ENCODE results near the gene RAD21L1.
"Not testable (repeated sequence)": the region's sequence is repeated elsewhere in the genome, so short reads cannot be mapped to it uniquely, and the experiment has no call there.

The RAD21L1 gene

DNA sequence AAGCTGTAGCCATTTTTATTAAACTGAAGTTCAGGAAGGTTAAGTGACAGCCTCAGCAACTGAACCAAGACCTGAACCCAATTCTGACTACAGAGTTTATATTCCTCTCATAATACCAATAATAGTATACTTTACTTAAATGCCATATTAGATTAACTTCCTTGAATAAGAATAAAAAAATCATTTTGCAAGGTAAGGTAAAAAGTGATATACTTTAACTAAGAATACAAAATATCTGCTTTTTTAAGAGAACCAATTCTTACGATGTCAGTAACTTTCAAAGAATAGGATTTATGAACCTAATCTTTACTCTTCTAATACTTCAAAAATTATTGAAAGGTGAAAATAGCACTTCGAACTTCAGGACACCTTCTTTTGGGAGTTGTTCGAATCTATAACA is 3.7 kb downstream of the RAD21L1 start:
- DNase-seq (ENCODE audit: low spot score): no peak

DNA sequence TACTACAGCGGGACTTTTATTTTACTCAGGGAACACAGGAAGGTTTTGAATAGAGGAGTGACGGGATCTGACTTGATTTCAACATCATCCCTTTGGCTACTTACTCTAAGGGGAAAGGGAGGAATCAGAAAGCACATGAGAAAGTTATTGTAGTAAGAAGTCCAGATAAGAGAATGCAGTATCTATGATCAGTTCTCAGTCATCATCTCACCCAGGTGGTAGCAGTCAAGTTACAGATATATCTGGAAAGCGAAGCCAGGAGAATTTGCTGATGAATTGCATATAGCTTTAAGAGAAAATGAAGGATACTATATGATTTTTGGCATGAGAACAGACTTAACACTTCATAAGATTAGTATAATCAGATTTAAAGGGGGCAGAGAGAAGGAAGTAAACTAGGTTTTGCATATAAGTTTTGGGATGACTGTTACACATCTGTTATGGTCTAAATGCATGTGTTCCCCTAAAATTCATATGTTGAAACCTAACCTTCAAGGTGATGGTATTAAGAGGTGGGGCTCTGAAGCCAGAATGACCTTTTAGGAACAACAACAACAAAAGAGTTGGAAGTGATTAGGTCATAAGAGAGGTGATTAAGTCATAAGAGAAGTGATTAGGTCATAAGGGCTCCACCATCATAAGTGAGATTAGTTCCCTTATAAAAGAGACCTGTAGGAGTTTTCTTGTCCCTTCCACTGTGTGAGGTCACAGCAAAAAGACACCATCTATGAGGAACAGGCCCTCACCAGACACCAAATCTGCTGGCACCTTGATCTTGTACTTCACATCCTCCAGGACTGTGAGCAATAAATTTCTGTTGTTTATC is 6.7 kb downstream of the RAD21L1 start:
- DNase-seq (ENCODE audit: low spot score): no peak

DNA sequence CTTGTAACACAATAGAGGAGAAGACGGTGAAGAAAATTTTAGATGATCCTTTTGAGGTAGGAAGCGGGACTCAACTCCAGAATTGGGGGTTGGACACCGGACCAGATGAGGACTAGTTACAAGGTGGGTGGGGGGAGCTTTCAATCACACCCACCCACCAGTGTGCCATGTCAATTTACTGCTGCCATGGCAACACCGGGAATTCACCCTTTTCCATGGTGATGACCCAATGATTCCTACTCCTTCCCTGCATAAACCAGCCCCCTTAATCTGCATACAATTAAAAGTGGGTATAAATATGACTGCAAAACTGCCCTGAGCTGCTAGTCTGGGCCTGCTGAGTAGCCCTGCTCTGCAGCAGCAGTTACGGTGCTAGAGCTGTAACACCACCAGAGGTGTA is 14.7 kb downstream of the RAD21L1 start:
- no peak for DNase-seq (ENCODE audit: low spot score)

DNA sequence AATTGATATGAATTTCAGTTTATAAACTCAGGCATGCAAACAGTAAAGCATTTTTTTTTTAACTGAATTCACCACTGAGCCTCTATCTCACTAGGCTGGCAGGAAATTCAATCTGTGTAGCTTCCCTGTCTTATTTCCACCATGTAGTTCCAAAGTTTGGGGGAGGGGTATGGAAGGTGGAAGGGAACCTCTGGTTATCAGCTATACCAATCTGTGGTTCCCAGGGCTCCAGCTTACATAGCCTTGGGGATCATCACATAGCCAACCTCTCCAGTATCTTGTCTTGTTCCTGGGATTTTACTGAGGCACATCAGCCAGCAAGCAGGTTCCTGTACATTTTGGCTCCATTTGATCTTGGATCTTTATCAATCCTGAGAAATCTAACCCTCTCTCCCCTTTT is 15.6 kb downstream of the RAD21L1 start:
- no peak for DNase-seq (ENCODE audit: low spot score)

DNA sequence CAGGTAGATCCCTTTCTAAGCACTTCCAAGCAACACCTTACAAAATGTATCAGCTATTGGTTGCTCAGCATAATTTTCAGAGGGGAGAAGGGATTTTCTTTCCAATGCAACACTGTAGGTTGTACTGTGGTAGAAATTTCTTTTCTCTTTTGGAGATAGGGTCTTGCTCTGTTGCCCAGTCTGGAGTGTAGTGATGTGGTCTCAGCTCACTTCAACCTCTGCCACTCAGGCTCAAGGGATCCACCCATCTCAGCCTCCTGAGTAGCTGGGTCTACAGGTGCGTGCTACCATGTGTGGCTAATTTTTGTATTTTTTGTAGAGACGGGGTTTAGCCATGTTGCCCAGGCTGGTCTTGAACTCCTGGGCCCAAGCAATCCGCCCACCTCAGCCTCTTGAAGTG is 16.3 kb downstream of the RAD21L1 start:
- DNase-seq (ENCODE audit: low spot score): no peak

DNA sequence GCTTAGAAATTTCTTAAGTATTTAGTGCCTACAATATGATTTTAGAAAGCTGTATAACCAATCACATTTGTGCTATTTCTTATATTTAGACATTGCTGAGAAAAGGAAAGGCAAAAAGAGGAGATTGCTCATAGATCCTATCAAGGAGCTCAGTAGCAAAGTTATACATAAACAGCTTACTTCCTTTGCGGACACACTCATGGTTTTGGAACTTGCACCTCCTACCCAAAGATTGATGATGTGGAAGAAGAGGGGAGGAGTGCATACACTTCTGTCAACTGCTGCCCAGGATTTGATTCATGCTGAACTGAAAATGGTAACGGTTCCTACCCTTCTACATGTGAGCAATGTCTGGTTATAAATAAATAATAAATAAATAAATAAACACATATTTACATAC is 16.7 kb downstream of the RAD21L1 start:
- no peak for DNase-seq (ENCODE audit: low spot score)

DNA sequence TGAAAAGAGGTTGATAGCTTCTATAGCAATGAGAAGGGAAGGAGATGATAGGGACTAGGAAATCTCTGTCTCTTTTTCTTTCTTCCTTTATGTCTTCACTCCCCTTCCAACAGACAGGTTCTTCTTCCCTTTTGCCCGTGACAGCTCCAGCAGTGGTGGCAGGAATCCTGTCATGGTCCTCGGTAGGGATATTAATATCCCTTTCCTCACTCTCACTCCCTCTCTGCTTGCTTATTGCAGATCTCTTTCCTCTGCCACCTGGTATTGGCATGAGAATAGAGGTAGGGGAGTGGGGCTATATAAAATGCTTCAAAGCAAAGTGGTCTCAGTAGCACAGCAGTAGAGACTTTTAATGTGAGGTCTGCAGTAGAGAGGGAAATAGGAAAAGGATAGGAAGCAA is 19.7 kb downstream of the RAD21L1 start:
- DNase-seq (ENCODE audit: low spot score): no peak

DNA sequence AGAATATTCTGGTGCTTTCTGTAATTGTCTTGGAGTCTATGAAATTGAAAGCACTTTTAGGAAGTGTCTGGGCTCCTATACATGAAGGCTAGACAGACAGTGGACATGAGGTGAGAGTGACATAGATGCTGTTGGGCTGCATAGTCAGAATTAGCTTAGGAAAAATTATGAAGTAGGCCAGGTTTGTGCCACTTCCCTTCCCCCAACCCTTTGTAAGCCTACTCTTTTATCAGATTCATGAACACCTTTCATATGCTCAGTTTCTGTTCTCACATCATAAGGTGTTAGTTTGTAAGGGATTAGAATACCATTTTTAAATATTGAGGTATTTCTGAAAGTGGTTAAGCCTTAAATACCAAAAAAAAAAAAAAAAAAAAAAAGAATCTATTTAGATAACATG is 21.8 kb downstream of the RAD21L1 start:
- DNase-seq (ENCODE audit: low spot score): no peak

DNA sequence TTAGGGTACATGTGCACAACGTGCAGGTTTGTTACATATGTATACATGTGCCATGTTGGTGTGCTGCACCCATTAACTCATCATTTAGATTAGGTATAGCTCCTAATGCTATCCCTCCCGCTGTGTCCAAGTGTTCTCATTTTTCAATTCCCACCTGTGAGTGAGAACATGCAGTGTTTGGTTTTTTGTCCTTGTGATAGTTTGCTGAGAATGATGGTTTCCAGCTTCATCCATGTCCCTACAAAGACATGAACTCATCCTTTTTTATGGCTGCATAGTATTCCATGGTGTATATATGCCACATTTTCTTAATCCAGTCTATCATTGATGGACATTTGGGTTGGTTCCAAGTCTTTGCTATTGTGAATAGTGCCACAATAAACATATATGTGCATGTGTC is 24.4 kb downstream of the RAD21L1 start:
- not testable (repeated sequence) for DNase-seq (ENCODE audit: low spot score)

DNA sequence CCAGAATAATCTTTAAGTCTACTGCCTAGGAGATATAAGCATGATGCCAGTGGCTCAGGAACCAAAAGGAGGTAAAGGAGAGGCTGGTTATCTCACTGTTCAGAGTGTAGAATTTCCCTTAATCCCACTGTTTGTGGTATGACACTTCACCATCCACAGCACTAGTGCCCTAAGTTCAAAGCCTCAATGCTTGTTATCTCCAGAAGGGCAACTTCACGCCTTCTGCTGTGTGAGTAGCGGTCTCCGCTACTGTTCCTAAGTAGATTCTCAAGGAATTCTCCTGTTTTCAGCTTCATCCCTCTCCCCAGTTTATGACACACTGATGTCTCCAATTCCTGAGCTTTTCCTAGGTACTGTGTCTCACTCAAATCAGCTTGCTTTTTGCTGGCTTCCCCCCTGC is 26.6 kb downstream of the RAD21L1 start:
- DNase-seq (ENCODE audit: low spot score): no peak

DNA sequence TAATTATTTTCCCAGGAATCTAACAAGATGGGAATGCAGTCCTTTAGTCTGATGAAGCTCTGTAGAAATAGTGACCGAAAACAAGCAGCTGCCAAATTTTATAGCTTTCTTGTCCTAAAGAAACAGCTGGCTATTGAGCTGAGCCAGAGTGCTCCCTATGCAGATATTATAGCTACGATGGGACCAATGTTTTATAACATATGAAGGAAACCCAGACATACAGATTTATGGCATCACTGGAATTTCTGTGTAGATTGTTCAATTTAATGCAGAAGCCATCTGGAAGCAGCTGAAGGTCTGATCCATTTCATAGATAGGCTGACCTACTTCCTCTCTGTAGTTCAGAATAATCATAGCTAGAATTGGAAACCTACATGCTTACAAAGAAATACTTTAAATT is 28.4 kb downstream of the RAD21L1 start:
- no peak for DNase-seq (ENCODE audit: low spot score)

DNA sequence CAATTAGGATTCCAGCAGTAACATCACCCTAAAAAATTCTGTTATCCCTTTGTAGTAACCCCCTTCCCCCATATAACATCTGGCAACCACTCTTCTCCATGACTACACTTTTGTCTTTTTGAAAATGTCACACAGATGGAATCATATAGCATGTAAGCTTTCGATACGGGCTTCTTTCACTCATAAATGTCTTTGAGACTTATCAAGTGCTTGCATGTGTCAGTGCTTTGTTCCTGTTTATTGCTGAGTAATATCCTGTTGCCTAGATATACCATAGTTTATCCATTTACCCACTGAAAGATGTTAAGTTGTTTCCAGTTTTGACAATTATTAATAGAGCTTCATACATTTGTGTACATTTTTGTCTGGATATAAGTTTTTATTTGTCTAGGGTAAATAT is 29.8 kb downstream of the RAD21L1 start:
- no peak for DNase-seq (ENCODE audit: low spot score)

DNA sequence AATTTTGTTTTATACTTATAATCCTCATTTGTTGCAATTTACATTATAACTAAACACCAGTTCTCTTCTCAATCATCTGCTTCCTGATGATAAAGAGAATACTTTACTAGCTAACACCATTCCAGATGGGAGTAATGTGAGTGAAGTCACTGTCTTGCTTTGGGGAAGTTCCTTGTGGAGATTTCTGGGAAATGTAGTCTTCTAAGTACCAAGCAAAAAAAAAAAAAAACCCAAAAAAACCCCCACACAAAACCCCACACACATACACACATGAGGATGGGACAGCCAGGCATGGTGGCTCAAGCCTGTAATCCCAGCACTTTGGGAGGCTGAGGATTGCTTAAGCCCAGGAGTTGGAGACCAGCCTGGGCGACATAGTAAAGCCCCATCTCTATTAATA is 38.0 kb downstream of the RAD21L1 start:
- no peak for DNase-seq (ENCODE audit: low spot score)

DNA sequence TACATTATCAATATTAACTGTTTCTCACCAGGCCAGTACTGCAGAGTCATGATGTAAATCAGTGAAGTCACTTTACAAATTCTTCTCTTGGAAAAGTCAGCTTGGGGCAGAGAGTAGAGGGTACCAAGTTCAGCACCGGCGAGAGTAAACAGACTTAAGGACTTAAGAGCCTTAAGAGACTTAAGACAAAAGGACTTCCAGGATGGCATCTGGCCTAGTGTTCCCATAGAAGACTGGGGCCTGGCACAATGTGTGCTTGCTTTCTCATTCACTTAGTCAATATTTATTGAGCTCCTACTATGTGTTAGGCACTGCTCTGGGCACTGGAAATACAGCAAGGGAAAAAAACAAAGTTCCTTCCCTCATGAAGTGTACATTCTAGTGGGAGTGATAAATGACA is 38.9 kb downstream of the RAD21L1 start:
- no peak for DNase-seq (ENCODE audit: low spot score)

DNA sequence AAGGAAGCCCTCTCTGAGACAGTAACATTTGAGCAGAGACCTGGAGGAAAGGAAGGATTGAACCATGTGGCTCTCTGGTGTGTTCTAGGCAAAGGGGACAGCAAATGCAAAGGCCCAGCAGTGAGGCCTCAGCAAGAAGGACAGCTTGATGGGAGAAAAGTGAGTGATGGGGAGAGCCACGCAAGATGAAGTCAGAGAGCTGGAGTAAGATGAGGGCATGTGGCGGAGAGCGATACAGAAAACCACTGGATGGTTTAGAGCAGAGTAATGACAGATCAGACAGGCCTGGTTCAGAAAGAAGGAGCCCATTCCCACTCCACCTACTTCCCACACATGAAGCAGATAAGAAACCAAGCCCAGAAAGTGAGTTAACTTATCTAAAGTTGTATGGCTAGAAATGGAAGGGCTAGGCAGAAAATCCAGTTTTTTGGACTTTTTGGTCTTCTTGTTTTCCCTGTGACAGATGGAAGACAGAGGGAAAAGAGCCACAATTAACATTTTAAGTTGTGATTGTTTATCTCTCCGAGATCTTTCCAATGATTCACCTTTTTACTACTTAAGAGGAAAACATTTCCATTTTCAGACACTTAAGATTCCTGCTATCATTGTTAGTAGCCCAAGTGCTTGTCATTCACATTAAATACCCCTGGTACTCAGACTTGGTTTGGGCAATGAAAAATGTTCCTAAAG is 39.5 kb downstream of the RAD21L1 start:
- no peak for DNase-seq (ENCODE audit: low spot score)

DNA sequence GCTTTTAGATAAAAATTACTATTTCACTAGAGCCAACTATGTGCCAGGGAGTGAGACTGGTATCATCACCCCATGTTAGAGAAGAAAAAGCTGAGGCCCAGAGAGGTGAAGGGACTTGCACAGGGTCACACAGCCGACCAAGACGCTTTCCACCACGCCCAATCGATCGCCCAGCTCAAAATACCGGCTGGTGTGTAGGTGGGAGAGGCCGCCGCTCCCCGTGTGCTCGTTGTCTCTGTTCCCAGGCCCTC is 40.0 kb downstream of the RAD21L1 start:
- no peak for DNase-seq (ENCODE audit: low spot score)

DNA sequence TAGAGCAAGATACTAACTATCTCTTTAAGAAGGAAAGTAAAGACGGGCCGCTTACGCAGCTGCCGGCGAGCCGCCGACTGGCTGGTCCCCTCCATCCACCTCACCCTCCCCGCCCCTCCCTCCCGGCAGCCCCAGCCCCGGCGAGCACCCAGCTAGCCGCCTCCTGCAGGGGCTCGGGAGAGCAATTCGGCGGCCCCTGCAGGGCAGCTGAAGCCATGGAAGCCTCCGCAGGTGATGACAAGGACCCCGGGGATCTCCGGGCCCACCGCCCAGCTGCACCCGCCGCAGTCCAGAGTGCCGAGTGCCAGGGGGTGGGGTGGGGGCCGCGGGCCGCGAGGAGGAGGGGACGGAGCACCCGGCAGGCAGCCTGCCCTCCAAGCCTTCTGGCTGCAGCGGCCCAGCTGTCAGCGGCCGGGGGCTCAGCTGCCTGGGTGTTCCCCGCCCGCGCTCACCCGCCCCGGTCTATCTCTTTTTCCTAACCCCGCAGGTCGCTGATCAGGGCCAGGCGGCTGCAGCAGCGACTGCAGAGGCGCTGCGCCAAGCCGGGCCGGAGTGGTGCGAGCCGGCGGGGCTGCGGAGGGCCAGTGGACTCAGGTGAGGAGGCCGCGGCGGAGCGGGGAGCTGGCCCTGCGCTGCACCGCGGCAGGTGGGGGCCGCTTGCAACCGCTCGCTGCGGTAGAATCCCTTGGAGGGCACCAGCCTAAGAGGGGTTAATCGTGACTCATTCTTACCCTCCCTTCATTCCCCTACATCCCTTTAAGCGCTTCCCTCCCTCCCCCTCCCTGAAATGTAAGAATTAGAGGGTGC is 40.5 kb downstream of the RAD21L1 start, which contains the start of gene SNPH:
SNPH (plus strand) TSS at position 128 of the 807 bp plus-strand sequence. CDS start 29,946 bp downstream, outside the sequence.
- peak; percentile 45 for DNase-seq (ENCODE audit: low spot score)

DNA sequence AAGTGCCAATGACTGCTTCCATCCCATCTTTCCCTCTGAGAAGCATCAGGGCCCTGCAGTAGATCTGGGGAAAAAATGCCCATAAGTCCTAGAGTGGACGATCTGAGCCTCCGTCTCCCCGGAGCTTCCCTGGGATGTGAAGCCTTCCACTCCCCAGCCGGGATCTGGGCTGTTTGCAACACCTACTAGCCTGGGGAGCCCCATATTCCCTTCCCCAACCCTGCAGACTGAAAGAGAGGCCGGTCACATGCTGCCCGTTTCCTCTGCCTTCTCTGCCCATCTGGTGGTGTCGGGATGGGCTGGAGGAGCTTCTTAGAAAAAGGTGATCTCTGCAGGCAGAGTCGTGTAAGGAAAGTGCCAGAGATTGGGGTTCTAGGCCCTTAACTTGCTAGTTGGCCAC is 41.3 kb downstream of the RAD21L1 start:
- DNase-seq (ENCODE audit: low spot score): no peak

DNA sequence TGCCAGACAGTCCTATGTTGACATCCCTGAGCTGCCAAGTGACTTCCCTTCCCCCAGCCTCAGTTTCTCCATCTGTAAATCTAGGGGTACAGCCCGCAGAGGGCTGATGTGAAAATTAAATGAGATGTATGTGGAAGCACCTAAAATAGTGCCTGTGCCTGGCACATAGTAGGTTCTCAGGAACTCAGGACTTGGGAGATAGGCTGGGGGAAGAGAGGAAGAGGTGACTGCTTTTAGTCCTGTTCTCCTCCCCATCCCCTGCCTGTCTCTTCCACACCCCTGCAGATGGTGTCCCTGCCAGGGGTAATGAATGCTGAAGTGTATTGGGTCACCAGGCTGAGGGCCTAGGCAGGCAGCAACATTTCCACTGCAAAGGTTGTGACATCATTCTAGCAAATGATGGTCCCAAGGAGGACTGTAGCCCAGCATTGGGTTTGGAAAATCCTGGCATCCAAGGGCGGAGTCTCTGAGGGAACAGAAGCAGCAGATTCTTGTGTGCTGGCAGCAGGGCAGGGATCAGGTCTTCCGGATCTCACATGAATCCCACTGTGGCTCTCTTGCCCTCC is 42.0 kb downstream of the RAD21L1 start:
- DNase-seq (ENCODE audit: low spot score): no peak

DNA sequence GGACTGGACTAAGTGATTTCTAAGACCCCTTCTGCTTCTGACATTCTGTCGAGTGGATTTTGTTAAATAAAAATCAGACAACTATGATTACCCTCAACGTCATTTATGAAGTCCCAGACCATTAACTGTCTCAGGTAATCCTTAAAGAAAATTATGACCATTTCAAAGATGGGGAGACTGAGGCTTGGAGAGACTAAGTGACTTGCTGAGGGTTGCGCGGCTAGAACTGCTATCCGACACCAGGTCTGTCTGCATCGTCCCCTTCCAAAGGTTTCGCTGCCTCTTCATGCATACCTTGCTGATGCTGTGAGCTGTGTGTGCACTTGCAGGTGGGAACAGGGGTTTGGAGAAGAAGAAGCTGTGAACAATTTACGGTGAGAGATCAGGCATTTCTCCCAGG is 43.4 kb downstream of the RAD21L1 start:
- no peak for DNase-seq (ENCODE audit: low spot score)

DNA sequence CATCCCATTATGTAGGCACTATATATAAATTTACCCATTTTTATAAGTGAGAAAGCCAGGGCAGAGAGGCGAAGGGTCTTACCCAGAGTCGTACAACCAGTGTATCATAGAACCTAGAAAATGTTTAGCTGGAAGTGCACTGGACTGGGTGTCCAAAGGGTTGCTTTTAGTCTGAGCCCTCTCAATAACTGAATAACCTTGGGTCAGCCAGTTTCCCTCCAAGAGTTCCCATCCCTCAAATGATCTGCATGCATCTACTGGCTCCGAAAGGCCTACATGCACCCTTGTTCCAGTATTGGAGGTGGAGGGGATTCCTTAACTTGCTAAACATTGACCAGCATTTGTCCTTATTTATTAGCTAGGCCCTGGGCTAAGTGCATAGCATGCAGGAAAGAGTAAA is 44.0 kb downstream of the RAD21L1 start:
- no peak for DNase-seq (ENCODE audit: low spot score)

DNA sequence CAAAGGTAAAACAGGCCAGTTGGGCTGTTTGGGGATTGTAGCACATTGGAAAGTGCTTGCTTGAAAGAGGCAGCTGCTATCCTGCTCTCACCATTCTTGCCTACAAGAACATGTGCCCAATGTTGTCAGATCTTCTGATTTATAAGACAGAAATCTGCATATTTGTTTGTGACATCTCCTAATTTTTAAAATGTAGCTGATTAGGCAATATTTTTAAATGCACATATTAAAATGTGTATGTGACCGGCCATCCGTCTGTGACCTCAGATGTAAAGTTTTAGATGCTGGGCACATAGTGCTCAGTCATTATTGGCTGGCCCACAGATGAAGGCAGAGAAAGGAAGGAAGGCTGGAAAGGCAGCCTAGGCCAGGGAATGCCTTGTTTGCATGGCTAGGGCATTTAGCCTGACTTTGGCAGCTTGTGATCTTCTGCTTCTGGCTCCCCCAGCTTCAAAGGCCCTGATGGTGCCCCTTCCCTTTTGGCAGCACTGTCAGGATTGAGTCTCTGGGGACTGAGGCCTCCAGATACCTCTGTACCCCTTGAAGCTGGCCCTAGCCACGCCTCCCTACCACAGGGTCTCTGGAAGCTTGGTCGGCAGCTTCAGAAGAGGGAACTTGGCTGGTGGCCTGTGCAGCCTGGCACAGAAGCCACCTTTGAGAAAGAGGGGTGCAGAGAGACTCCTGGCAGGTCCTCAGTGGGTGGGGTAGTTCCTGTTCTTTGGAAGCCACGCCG is 46.7 kb downstream of the RAD21L1 start:
- no peak for DNase-seq (ENCODE audit: low spot score)

Measured in NAMALWA (cell line).